ENCODE measurements around the gene OTX1.

GRCh38 chr2:63009490-63009889 is 41.1 kb upstream of the OTX1 start:
- TF ChIP-seq YY1 (IDR thresholded peaks at IDR 0.05; ENCODE audit: insufficient read depth, insufficient read length) (no peak), SUZ12 (IDR thresholded peaks at IDR 0.05; ENCODE audit: extremely low read depth, insufficient read depth, insufficient read length) (no peak), ZNF274 (IDR thresholded peaks at IDR 0.05; ENCODE audit: low read depth, low read length) (no peak)
